HepG2 (cell line): Measurements from ENCODE around the gene FGL2.
"Not testable (repeated sequence)": the region's sequence is repeated elsewhere in the genome, so short reads cannot be mapped to it uniquely, and the experiment has no call there.

Experiments used
- ZNF253 ChIP-seq: sonication (generic); formaldehyde crosslinking; IDR thresholded peaks from 2 replicates; pipeline ENCODE4 v1.8.0; 2022; ENCODE audit warnings: mild to moderate bottlenecking, missing genetic modification reagents, borderline replicate concordance
- TF ChIP-seq, protein P1 (sequence below), 2 experiments: sonication (generic) in 1 of 2; formaldehyde crosslinking in 1 of 2; IDR thresholded peaks; 2 replicates each; pipeline versions ENCODE4 v1.5.1 to v1.6.1; 2011 to 2020; ENCODE audit warnings: borderline replicate concordance in 1 of 2, low read depth in 1 of 2, low read length in 1 of 2, mild to moderate bottlenecking in 1 of 2, missing genetic modification reagents in 1 of 2, moderate library complexity in 1 of 2

DNA sequence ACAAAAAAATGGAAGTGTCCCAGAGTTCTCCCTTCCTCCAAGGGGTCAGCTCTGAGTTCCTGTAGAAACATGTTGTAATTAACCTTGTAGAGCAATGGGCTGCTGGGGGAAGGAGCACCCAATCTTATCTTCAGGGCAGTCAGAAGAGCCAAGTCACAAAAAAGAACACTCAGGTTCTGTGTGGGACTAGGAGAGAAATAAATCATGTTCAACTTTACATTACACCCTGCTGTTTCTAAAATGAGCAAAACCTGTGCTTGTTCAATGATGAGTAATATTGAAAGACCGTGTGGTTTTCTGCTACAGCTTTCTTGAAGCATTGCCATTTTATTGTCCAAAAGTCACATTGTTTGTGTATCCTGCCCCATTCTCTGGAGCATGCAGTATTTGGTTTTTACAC is 42.6 kb downstream of the FGL2 start:
- TF ChIP-seq, protein P1, sequence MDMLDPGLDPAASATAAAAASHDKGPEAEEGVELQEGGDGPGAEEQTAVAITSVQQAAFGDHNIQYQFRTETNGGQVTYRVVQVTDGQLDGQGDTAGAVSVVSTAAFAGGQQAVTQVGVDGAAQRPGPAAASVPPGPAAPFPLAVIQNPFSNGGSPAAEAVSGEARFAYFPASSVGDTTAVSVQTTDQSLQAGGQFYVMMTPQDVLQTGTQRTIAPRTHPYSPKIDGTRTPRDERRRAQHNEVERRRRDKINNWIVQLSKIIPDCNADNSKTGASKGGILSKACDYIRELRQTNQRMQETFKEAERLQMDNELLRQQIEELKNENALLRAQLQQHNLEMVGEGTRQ (IDR thresholded peaks at IDR 0.05; ENCODE audit: low read depth, low read length) = not testable (repeated sequence)
- TF ChIP-seq, protein P1 (CRISPR knock-in tag; IDR thresholded peaks at IDR 0.05; ENCODE audit: borderline replicate concordance) = not testable (repeated sequence)
- TF ChIP-seq ZNF253 (CRISPR knock-in tag) = not testable (repeated sequence)
